ENCODE measurements around the gene POLR1D.

DNA sequence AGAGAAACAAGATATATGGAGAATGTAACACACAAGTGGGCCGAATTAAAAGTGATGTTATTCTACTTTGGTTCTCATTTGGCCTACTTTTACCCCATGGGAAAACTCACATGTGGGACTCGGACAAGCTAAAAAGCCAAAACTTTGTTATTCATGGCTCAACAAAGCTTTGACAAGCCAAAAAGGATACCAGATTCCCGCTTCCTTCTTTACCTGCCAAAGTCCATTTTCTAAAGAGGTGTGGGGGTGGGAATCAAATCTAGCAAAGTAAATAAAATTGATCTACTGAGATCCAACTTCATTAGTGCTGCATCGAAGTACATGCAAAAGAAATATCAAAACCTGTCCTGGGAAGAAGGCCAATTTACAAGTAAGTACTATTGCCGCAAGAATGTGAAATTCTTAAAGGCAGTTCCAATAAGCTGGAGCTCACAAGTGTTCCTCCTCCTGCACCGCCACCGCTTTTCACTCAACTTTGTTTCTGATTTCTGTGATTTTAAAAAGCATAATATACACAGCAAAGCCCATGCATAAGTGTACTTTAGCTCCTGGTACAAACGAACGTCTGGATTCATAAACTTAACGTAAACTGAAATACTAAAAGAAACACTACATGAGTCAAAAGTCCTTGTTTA lies 2.5 kb upstream of the POLR1D start:
- TF ChIP-seq, protein P1, sequence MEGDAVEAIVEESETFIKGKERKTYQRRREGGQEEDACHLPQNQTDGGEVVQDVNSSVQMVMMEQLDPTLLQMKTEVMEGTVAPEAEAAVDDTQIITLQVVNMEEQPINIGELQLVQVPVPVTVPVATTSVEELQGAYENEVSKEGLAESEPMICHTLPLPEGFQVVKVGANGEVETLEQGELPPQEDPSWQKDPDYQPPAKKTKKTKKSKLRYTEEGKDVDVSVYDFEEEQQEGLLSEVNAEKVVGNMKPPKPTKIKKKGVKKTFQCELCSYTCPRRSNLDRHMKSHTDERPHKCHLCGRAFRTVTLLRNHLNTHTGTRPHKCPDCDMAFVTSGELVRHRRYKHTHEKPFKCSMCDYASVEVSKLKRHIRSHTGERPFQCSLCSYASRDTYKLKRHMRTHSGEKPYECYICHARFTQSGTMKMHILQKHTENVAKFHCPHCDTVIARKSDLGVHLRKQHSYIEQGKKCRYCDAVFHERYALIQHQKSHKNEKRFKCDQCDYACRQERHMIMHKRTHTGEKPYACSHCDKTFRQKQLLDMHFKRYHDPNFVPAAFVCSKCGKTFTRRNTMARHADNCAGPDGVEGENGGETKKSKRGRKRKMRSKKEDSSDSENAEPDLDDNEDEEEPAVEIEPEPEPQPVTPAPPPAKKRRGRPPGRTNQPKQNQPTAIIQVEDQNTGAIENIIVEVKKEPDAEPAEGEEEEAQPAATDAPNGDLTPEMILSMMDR (IDR thresholded peaks at IDR 0.05): no peak
- TF ChIP-seq SIN3A (IDR thresholded peaks at IDR 0.05; ENCODE audit: borderline replicate concordance, insufficient read depth, low read depth, low read length): no peak
- no peak for TF ChIP-seq REST (IDR thresholded peaks at IDR 0.05; ENCODE audit: insufficient read depth in 1 of 2, low read depth in 2 of 2, low read length in 1 of 2)

All from Panc1 (cell line).